HG03097 (cell line): ENCODE measurements around the gene PLA2G4B.

Experiments used
- ATAC-seq: cut with Tn5 transposase; IDR thresholded peaks from one replicate; pipeline ENCODE4 v1.9.1; 2021; ENCODE audit not compliant: unreplicated experiment, low FRiP score

Gene PLA2G4B

GRCh38 chr15:41806291-41807181, 32.1 kb upstream of the PLA2G4B start:
- ATAC-seq: no peak

DNA sequence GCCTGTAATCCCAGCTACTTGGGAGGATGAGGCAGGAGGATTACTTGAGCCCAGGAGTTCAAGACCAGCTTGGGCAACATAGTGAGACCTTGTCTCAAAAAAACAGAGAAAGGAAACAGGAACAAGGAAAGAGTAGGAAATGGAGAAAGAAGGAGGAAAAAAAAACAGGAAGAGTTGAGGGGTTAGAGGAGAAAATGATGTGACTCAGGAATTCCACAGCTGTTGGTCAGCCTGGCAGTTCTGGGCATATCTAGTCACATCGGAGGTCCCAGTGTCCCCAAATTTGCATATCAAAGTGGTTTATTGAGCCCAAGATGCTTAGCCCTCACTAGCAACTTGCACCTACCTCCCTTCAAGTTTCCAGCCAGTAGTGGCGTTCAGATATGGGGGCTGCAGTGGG, 29.5 kb upstream of the PLA2G4B start:
- no peak for ATAC-seq

- ATAC-seq: no peak
Observed at GRCh38 chr15:41809526-41810220, 29.0 kb upstream of the PLA2G4B start.

DNA sequence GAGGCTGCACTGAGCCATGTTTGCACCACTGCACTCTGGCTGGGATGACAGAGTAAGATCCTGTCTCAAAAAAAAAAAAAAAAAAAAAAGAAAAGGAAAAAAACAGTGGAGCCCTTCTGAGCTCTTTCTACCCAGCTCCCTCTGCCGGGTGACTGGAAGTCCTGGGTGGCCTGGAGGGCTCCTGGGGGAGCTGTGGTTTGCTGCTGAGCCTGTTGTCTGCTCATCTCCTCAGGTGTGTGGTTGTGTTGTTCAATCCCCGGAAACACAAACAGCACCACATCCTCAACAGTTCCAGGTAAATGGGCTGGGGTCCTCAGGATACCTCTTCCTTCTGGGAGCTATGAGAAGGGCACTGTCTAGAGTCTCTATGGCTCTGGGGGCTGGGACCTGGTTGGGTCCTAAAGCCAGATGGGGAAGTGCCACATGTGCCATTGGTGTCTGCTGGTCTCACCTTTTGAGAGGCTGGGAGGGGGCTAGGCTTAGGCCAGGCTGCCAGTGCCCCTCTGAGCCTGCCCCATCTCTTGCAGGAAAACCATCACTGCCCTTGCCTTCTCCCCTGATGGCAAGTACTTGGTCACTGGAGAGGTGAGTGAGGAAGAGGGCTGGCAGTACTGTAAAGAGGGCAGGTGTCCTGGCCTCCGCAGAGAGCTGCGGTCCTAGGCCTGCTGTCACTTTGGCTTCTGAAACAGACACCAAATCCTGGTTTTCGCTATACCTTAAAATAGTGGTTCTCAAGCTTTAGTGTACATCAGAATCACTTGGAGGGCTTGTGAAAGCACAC, 27.8 kb upstream of the PLA2G4B start:
- no peak for ATAC-seq

GRCh38 chr15:41811432-41812195, 27.0 kb upstream of the PLA2G4B start:
- ATAC-seq: no peak

- ATAC-seq: no peak
Observed at GRCh38 chr15:41812820-41813375, 25.7 kb upstream of the PLA2G4B start.

DNA sequence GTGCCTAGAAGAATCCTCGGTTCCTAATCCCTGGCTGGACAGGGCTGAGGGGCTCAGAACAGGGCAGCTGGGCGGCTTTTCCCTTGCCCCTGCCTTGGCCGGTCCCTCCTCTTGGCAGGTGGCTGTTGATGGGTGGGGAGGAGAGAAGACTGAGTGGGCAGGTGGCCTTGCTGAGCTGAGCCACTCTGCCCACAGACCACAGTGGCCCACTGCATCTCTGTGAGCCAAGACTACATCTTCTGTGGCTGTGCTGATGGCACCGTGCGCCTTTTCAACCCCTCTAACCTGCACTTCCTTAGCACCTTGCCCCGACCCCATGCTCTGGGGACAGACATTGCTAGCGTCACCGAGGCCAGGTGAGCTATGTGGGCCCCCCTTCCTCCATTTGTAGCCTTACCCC, 25.2 kb upstream of the PLA2G4B start:
- ATAC-seq: no peak

GRCh38 chr15:41814534-41814933, 24.1 kb upstream of the PLA2G4B start:
- no peak for ATAC-seq

DNA sequence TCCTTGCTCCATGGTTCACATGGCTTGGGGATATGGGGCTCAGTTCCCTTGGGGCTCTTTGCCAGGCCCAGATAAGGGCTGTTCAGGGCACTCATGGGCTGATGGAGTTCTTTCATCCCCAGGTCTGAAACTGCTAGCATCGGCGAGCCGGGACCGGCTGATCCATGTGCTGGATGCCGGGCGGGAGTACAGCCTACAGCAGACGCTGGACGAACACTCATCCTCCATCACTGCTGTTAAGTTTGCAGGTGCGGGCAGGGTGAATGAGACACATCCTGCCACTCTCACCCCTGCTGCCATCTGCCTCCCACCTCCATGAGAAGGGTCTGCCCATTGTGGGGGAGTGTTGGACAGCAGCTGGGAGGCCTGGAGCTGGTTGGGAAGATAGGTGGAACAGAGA, 21.9 kb upstream of the PLA2G4B start:
- ATAC-seq: no peak

GRCh38 chr15:41817327-41817726, 21.3 kb upstream of the PLA2G4B start:
- no peak for ATAC-seq

- no peak for ATAC-seq
Observed at GRCh38 chr15:41817781-41818180, 20.9 kb upstream of the PLA2G4B start.

DNA sequence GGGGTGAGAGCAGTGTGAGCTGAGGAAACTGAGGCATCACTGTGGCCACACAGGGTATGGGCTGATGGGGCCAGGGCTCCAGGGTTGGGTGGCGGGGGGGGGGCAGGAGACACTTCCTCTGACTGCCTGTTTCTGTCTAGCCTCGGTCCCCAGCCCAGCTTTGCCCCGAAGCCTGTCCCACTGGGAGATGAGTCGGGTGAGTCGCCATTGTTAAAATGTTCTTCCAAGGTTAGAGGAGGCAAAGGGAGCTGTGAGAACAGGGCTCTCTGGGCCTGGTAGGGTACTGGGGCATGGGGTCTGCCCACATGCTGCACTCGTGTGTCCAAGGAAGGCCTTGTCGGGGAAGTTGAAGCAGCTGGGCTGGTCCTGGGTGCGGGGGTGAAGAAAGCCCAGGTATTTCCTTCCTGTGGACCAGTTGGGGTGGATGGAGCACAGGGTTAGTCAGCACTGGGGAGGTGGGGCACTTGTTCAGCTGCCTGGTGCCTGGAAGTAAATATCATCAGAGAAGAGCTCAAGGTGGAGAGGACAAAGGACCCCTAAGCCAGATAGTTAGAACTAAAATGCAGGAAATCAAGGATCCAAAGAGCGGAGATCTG, 19.1 kb upstream of the PLA2G4B start:
- no peak for ATAC-seq

DNA sequence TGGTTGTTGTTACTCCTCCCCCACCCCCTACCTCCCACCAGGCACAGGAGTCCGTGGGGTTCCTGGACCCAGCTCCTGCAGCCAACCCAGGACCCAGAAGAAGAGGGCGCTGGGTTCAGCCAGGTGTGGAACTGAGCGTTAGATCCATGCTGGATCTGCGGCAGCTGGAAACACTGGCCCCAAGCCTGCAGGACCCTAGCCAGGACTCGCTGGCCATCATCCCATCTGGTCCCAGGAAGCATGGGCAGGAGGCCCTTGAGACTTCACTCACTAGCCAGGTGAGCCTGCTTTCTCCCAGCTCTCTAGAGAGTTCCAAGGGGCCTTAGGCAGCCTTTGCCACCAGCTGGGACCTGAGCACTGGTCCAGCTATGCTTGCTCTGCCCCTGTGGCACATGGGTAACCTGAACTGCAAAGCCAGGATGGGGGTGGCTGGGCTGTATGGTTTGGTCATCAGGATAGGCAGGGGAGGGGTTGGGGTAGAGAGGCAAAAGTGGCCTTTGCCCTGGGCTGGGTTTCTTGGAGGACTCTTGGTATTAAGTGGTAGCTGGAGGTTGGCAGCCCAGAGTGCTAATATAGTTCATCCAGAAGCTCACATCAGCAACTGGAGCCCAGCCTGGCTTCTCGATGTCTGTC, 17.7 kb upstream of the PLA2G4B start:
- ATAC-seq: no peak

GRCh38 chr15:41821831-41822230, 16.8 kb upstream of the PLA2G4B start:
- no peak for ATAC-seq

- ATAC-seq: no peak
Observed at GRCh38 chr15:41822471-41822870, 16.2 kb upstream of the PLA2G4B start.

GRCh38 chr15:41822957-41823356, 15.7 kb upstream of the PLA2G4B start:
- no peak for ATAC-seq

DNA sequence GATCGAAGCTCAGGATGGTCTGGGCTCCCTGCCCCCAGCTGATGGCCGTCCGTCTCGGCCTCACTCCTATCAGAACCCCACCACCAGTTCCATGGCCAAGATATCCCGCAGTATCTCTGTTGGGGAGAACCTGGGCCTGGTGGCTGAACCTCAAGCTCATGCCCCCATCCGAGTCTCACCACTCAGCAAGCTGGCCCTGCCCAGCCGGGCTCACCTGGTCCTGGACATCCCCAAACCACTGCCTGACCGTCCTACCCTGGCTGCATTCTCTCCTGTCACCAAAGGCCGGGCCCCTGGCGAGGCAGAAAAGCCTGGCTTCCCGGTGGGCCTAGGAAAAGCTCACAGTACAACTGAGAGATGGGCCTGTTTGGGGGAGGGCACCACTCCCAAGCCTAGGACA, 15.1 kb upstream of the PLA2G4B start:
- no peak for ATAC-seq

DNA sequence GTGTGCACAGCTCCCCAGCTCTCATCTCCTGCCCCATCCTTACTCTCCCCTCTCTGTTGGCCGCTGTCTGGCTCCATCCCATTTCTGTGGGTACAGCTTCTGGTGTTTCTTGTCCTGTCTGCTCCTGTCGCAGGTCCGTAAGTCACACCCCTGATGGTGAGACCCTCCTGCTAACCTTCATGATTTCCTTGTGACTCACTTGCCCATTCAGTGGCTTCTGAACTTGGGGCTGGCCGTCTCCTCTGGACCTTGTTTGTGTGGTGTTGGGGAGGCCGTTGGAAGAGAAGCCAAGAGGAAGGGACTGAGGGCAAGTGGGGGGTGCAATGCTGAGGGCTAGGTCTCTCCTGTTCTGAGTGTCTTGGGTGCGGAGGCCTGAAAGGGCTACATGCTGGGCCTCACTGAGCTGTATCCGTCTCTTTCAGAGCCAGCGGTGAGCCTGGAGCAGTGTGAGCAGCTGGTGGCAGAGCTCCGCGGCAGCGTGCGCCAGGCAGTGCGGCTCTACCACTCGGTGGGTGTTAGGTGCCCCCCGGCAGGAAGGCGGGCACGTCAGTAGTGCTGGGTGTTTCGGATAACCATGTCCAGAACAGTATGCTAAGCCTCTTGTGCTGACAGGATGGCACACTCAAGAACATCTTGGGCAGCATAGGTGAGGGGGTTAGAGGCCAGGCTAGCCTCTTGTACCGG, 14.4 kb upstream of the PLA2G4B start:
- ATAC-seq: no peak

DNA sequence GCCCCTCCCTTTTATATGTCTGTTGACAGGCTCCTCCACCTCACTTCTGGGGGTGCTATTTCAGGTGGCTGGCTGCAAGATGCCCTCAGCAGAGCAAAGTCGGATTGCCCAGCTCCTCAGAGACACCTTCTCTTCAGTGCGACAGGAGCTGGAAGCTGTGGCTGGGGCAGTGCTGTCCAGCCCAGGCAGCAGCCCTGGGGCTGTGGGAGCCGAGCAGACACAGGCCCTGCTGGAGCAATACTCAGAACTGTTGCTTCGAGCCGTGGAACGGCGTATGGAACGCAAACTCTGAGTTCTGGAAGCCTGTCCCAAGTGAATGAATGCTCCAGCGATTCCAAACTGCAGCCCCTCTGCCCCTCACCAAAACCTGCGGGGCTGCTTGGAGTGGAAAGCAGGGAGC, 13.5 kb upstream of the PLA2G4B start:
- no peak for ATAC-seq
